GM20431 (cell line): Measurements from ENCODE around the gene B3GNT7.
"Not testable (repeated sequence)": the region's sequence is repeated elsewhere in the genome, so short reads cannot be mapped to it uniquely, and the experiment has no call there.

Source experiments
- in situ Hi-C: fragments of 300-500 bp; cut with MseI, MboI; formaldehyde crosslinking; loops from one replicate; pipeline ENCODE4 v1.15.0; 2020; ENCODE audit warnings: low sequenced_read_pairs; ENCODE audit not compliant: unreplicated experiment

Gene B3GNT7, protein sequence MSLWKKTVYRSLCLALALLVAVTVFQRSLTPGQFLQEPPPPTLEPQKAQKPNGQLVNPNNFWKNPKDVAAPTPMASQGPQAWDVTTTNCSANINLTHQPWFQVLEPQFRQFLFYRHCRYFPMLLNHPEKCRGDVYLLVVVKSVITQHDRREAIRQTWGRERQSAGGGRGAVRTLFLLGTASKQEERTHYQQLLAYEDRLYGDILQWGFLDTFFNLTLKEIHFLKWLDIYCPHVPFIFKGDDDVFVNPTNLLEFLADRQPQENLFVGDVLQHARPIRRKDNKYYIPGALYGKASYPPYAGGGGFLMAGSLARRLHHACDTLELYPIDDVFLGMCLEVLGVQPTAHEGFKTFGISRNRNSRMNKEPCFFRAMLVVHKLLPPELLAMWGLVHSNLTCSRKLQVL

DNA sequence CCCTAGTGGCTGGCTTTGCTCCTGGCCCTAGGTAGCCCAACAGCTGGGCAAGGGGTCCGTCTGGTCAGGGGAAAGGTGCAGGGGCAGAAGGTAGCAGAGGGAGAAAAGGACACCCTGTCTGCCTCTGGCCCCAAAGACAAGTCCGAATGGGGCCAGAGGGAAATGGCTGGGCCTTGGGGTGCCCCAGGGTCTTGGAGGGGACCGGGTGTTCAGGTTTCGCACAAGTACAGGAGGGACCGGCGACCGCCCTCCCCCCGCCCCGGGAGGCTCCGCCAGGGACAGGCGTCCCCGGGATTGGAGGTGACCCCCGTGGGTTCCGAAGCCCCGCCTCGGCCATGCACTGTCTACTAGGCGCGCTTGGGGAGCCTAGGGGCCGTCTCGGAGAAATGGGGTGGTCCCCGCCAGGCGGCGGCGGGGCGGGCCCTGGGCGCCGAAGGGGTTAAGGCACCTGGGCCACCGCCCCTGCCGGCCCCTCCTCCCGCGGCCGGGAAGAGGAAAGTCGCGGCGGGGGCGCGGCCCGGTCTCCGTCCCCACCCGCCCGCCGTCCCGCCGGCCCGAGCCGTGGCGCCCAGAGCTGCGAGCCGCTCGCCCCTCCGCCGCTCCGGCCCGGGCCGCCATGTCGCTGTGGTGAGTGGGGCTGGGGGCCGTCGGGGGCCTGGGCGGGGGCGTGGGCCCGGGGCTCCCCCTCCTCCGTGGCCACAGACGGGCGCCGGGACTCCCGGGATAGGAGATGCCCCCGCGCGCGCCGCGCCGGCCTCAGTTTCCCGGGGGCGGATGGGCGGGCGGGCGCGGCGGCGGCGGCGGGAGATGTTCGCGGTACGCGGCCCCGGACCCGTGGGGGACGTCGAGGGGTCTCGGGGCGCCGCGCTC is at the start of gene B3GNT7:
TSS of gene B3GNT7 (plus strand) at position 523 of the 870 bp plus-strand sequence. CDS start at position 617, 94 bp downstream.
- in situ Hi-C loops, result no loop called here

DNA sequence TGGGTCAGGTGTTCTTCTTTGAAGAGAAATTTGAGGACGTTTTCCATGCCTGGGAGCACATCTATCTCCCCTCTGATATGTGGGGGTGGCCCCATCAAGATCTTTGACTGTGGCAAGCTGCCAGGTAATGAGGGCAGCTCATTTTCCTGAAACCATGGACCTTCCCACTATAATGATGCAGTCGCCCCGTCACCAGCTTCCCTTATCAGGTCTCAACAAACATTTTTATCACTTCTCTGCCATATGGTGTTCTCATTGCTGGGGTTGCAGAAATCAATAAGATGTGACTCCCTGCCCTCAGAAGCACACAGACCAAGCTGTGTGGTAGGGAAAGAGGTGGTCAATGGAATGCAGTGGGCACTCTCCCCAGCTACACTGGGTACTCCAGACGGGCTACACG is 48.4 kb upstream of the B3GNT7 start:
- in situ Hi-C loops, result no loop called here

DNA sequence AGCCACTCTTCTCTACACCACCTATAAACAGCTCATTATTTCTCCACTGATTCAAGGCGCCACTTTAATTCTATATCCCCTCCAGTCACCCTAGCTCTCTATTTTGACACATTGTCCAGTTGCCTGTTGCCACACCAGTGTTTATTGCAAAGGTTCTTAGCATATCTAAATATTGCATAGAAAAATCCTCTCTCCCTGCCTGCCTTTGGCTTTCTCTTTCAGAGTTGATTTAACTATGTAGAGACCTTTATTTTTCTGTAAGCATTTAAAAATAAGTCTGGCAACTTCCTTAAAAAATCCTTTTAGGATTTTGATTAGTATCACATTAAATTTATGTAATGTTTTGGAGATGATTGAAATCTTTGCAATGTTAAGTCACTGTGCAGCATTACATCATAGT is 47.9 kb upstream of the B3GNT7 start:
- in situ Hi-C loops, result no loop called here

DNA sequence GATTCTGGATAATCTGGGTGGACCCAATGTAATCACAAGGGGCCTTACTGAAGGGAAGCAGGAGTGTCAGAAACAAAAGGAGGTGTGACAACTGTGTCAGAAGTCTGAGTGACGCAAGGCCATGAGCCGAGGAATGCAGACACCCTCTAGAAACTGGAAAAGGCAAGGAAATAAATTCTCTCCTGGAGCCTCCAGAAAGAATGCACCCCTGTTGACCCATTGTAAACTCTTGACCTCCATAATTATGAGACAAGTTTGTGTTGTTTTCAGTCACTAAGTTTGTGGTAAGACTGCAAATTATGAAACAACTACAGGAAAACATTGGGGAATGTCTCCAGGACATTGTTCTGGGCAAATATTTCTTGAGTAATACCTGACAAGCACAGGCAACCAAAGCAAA is 47.3 kb upstream of the B3GNT7 start:
- in situ Hi-C loops, result no loop called here

DNA sequence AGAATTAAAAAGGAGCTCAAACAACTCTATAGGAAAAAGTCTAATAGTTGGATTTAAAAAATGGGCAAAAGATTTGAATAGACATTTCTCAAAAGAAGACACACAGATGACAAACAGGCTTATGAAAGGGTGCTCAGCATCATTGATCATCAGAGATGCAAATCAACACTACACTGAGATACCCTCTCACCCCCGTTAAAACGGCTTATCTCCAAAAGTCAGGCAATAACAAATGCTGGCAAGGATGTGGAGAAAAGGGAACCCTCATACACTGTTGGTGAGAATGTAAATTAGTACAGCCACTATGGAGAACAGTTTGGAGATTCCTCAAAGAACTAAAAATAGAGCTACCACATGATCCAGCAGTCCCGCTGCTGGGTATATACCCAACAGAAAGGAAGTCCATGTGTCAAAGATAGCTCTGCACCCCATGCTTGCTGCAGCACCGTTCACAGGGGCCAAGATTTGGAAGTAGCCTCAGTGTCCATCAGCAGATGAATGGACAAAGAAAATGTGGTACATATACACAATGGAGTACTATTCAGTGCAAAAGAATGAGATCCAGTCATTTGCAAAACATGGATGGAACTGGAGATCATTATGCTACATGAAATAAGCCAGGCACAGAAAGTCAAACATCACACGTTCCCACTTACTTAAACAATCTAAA is 46.7 kb upstream of the B3GNT7 start:
- in situ Hi-C loops, result no loop called here

DNA sequence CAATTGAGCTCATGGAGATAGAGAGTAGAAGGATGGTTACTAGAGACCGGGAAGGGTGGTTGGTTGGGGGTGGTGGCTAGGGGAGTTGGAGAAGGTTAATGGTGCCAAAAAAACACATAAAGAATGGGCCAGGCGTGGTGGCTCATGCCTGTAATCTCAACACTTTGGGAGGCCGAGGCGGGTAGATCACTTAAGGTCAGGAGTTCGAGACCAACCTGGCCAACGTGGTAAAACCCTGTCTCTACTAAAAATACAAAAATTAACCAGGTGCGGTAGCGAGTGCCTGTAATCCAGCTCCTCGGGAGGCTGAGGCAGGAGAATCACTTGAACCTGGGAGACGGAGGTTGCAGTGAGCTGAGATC is 46.2 kb upstream of the B3GNT7 start:
- in situ Hi-C loops, result not testable (repeated sequence)

DNA sequence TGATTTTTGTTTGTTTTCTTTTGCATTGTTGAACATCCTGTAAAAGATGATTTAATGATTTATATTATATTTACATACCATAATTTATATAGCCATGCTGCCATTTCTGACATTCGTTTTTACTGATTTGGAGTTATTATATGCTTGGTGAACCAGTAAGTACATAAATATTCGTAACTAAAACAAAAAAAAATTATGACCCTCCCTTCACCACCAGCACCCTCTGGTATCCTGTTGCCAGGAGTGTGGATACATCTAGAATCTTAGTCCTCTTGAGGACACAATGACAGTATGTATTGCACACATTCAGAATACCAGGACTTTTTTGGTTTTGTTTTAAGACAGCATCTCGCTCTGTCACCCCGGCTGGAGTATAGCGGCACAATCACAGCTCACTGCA is 43.9 kb upstream of the B3GNT7 start:
- in situ Hi-C loops, result no loop called here

DNA sequence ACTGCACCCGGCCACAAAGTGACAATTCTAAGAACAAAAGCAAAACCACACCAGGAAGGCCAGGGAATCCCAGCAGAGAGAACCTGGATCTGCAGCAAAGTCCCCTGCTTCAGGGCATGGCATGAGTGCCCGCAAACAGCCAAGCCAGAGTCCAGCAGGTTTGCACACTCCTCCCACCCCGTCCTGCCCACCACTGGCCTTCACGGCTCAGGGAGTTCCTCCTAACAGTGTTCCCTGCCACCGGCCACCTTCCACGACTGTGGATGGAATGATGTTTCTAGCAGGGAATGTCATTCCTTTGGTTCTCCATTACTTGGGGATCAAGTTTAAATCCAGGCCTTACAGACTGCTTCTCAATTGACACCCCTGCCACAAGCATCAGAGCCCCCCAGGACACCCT is 42.0 kb upstream of the B3GNT7 start:
- in situ Hi-C loops, result no loop called here

DNA sequence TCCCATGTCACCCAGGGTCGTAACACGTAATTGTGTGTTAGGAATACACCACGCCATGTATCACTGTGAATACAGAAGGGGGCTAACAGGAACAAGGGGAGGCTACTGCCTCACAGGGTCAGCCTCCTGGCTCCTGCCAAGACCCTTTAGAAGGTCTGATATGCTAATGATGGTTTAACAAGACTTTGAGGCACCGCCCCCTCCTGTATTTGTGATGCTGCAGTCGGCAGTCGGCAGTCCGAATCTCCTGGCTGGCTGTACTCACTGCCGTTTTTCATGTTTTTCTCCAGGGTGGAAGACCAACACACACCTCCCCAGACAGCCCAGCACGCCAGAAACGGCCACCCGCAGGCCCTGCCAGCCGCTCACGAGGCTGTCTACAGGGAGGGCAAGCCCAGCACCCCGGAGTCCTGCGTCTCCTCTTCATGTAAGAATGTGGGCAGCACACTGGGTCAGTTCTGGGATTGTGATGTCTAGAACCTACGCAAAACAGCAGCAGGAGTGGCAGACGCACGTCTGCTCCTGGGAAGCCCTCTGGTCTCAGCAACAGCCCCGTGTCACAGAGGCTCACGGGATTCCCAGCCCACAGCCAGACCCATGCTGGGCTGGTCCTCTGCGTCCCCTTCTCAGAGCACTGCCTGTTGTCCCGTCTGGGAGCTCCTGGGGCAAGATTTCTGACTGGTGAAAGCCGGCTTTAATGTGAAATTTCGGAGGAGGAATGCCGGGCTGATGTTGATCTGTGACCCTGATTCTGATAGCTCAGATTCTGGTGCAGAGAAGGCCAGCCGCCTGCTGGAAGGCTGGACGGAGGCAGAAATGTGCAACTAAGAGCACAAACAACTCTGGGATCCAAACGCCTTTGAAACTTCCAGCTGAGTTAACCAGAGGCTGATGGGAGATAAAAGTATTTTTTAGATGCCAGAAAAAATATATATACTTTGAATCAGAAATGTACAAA is 39.7 kb upstream of the B3GNT7 start:
- in situ Hi-C loops, result no loop called here

DNA sequence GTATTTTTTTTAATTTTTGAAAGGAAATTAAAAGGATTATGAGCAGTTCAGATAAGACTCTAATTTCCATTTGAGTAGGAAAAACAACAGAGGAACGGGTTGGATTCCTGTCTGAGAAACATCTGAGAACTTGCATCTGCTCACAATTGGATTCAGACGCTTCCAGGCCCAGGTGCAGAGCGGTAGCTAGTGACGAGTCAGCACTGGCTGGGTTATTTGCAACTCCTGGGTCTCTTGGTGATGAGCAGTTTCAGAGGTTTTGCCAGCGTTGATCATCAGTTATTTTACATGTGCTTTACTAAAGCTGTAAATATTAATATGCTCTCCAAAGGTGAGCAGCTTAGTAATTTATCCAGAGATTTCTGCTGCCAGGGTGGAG is 39.1 kb upstream of the B3GNT7 start:
- in situ Hi-C loops, result no loop called here

DNA sequence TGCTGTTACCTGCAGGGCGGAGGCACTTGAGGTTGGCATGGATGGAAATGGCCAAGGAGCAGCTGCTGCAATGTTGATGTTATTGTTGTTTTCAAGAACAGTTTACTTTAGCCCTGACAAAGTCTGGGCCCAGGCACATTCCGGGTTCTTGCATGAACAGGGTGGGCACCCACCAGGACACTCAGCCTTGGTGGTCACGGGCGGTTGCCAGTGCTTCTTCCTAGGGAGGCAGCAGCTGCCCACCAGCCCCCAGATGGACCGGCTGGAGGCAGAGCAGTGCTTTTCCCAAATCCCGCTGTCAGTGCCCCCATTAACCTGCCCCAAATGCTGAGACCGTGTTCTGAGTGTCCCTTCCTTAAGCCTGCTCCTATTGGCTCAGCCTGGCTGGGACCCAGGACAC is 38.5 kb upstream of the B3GNT7 start:
- in situ Hi-C loops, result no loop called here

DNA sequence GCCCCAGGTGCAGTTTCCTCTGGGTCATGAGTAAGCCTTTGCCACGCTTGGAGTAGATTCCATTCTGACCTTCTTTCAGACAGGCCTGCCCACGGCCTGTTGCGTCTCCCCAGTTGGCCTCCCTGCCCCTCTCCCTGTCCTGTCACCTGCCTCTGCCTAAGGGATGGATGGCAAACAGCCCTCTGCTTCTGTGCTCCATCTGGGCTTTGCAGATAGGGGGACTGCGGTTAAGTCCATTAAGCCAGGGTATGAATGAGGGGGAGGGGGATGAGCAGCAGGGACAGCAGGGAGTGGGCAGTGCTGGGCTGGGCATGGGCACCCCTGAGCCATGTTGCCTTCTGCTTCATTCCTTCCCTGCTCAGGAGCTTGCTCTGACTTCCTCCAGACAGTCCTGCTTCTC is 37.6 kb upstream of the B3GNT7 start:
- in situ Hi-C loops, result no loop called here

DNA sequence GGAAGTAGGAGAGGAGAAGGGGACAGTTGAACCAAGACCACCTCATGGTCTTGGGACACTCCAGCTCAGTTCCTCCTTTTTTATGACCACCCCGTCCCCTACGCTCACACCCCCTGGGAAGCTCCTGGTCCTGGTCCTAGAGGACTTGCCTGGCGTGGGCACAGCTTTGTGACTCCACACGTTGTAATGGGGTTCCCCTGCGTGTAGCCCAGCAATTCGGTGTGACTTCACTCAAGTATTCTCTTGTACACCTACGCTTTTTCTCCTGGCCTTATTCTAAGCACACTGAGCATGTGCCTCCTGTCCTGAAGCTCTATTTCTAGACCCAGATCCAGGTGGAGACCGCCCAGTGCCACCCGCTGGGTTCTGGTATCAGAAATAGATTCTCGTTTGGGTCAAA is 36.1 kb upstream of the B3GNT7 start:
- in situ Hi-C loops, result no loop called here

DNA sequence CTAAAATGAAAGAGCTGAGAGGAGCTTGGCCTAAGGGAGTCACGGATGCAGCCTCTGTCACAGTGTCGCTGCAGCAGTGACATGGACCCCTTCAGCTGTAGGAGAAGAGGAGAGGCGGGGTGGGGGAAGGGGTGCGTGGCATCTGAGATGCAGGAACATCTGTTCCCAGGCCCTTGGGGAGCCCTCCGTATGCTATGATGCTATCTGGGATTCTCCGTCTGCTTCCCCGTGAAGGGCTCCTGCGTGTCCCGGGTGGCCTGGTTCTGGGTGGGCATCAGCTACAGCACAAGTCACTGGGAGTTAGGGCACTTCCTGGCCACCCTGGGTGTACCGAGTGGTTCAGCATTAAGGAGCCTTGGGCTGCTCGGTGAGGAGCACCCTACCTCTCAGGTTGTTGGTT is 35.6 kb upstream of the B3GNT7 start:
- in situ Hi-C loops, result no loop called here

DNA sequence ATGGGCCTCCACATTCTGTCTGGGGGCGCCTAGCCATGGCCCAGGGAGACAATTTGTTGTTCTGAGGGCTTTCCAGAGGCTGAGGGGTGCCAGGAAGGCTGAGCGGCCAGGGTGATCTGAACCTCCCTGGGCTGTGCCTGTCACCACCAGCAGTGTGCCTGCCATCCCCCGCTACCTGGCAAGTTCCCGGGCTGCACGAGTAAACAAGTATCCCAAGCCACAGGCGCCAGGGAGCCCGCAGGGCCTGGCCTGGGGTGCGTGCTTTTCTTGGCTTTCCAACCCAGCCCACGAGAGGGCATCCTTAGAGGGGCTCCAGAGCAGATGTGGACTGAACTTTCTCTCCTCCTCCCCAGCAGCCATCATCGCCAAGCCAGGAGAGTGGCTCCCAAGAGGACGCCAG is 35.1 kb upstream of the B3GNT7 start:
- in situ Hi-C loops, result no loop called here

DNA sequence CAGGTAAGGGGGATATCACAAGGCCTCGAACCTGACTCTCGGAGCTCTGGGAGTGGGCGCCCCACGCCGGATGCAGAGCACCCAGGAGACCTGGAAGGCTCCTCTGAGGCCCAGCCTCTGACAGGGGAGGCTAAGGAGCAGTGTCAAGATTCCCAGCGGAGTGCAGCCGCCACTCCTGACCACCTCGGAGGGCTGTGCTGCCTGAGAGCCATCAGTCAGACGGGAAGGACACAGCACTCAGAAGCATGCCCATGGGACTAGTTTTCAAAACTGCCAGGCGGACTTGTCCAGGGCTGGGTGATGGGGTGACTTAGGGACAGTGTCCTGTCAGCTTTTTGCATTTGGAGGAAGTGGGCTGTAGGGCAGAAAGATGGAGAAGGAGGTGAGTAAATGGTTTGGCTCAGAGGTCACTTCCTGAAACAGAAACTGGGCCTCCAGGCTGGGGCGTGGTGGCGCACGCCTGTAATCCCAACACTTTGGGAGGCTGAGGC is 34.6 kb upstream of the B3GNT7 start:
- in situ Hi-C loops, result no loop called here

DNA sequence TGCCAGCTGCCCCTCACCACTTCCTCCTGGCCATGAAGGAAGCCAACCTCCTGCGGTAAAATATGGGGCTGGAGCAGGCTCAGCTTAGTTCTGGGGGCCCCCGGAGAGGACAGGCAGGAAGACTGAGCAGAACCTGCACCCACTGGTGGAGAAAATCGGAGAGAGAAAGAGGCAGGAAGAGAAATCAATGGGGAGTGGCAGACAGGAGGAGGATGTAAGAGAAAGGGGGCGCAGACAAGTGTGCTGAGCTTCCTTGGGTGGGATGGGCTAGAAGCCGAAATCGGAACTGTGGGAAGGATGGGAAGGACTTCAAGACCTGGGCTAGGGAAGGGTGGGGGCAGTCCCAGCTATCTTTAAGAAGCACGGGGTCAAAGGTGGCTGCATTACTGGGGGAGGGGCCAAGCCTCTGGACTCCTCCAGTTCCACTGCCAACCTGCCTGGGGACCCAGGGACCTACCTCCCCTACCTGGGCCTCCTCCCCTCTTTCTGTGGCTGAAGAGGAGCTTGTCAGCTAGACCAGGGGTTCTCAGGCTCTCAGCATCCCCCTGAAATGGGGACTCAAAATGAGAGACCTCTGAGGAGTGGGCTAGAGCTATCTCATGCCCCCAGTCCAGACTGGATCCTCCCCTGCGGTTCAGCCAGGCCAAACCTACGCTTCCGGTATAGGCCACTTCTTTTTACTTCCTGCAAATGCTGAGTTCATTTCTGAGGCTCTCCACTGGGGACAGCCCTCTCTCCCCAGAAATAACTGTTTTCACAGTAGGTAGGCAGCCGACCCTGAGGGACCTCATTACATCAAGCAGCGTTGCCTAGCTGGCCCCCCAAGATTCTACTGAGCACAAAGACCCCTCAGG is 33.6 kb upstream of the B3GNT7 start:
- in situ Hi-C loops, result no loop called here

DNA sequence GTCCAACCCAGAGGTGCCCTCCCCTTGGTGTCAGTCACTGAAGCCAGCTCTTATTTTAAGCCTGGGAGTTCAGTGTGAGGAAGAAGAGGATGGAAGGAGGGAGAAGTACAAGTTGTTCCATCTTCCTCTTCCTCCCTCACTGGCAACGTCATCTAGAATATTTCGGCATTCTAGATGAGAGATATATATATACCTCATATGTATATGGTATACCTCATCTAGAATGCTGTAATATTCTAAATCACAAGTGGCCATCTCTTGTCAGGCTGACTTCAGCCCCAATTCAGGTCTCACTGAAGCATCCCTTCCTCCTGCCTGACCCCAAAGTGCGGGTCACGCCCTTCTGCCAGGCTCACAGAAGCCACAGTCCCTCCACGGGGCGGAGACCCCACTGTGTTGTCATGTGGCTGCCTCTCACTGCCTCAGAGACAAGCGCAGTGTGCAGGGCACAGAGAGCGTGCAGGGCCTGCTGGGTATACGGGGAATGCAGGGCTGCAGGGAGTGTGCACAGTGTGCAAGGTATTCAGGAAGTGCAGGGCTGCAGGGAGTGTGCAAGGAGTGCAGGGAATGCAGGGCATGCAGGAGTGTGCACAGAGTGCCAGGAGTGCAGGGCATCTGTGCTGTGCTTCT is 32.8 kb upstream of the B3GNT7 start:
- in situ Hi-C loops, result no loop called here
